HG03521 (cell line): ENCODE measurements around the gene NME4.
"Not testable (repeated sequence)": the region's sequence is repeated elsewhere in the genome, so short reads cannot be mapped to it uniquely, and the experiment has no call there.

ENCODE experiments used
- ATAC-seq: cut with Tn5 transposase; IDR thresholded peaks from one replicate; pipeline ENCODE4 v1.9.1; 2021; ENCODE audit warnings: mild to moderate bottlenecking, moderate library complexity; ENCODE audit not compliant: unreplicated experiment

NME4 gene

DNA sequence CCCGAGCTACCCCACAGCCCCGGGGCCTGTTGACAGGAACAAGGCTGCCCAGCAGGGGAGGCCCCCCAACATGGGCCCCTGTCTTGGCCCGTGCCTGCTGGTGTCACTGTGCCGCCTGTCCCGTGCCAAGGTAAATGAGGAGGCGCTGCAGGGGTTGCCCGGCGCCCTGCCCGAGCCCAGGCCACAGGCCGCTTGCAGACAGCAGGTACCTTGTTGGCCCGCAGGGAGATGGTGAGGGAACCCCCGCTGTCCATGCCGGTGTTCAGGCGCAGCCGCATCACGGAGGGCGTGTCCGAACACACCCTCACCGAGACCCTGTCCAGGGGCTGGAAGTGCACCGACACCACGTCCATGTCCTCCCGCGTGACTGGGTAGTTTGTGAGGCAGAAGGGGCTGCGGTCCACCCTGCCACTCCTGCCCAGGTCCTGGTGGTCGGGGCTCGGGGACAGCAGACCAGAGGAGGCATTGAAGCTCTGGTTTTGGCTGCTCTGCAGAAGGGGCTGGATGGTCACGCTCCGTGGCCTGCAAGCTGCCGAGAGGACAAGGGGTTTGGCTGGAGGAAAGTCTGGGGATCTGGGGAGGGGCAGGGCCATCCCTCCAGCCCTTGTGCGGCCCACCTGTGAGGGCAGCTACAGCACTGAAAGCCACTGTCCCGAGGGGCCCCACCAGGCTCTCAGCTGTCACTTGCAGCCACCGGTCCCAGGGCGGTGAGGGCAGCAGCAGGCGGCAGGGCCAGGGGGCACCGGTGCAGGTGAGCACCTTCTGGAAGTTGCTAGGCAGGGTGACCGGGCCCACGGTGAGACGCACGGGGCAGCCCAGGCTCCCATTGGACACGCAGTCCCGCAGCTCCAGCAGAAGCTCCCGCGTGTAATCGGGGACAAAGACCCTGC is 20.8 kb upstream of the NME4 start:
- ATAC-seq, result no peak

DNA sequence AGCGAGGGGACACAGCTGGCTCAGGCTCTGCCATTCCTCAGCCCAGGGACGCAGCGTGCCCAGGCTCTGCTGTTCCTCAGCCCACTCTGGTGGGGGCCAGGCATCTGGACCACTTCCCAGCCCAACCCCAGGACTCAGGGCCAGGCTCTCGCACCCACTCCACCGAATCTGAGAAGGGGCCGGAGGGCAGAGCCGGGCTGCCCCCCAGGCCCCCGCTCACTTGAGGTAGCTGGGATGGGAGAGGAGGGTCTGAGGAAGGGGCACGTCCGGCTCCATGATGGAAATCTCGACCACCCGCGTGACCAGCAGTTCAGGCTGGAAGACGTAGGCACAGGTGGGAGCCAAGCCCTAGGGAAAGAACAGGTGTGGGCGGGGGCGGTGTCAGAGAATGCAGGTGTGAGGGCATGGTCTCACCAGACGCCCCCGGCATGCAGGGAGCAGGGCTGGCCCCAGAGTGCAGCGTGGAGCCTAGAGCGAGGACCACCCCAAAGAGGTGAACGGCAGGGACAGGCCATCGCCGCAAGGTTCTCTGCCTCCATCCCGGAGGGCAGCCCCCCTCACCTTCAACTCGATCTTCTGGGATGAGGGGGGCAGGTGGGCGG is 20.1 kb upstream of the NME4 start:
- ATAC-seq, result no peak

DNA sequence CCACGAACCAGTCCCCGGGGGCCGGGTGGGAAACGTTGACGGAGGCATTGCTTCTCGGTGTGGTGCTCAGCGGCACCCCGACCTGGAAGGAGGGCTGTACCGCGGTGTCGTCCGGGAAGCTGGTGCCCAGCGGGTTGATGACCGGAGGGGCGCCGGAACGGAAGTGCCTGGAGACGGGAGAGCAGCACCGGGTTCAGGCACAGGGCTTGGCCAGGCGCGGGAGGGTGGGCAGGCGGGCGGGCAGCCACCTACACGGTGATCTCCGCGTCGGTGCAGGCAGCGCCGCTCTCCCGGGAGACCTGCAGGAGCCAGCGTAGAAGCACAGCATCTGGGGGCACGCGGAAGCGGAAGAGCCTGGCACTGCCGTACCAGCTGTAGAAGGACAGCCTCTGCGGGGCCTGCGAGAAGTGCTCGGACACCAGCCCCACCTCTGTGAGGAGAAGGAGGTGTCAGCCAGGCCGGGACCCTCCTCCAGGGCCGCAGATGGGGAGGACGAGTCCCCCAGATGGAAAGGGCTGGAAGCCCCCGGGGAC is 19.5 kb upstream of the NME4 start:
- no peak for ATAC-seq

DNA sequence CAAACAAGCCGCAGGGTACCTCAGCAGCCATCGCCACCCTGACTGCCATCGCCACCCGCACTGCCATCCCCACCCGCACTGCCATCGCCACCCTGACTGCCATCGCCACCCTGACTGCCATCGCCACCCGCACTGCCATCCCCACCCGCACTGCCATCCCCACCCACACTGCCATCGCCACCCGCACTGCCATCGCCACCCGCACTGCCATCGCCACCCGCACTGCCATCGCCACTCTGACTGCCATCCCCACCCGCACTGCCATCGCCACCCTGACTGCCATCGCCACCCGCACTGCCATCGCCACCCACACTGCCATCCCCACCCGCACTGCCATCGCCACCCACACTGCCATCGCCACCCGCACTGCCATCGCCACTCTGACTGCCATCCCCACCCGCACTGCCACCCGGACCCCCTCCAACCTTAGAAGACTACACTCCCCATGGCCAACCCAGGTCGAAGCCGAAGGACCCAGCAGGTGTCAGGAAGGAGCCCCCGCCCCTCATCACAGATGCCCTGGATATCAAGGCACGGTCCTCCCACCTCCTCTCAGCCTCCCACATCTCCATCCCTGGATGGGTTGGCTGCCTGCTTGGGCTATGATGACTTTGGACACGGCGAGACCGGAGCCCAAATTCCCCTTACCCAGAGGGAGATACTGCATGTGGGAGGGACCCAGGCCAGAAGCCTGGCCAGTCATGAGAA is 18.7 kb upstream of the NME4 start:
- ATAC-seq, result not testable (repeated sequence)

DNA sequence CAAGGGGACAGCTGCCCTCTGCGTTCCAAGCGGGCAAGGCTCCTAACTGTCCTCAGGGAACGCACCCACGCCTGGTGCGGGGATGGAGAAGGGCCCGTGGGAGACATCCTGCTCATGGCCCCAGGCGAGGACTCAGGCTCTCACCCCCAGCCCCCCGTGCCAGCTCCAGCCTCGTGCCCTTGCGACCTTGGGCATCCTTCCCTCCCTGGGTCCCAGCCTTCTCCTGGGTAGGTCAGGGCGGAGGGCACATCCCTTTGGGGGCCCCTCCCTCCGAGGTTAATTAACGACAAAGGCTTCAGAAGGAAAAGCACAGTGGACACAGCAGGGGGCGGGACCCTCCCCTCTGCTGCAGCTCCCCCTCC is 18.2 kb upstream of the NME4 start:
- ATAC-seq, result no peak

DNA sequence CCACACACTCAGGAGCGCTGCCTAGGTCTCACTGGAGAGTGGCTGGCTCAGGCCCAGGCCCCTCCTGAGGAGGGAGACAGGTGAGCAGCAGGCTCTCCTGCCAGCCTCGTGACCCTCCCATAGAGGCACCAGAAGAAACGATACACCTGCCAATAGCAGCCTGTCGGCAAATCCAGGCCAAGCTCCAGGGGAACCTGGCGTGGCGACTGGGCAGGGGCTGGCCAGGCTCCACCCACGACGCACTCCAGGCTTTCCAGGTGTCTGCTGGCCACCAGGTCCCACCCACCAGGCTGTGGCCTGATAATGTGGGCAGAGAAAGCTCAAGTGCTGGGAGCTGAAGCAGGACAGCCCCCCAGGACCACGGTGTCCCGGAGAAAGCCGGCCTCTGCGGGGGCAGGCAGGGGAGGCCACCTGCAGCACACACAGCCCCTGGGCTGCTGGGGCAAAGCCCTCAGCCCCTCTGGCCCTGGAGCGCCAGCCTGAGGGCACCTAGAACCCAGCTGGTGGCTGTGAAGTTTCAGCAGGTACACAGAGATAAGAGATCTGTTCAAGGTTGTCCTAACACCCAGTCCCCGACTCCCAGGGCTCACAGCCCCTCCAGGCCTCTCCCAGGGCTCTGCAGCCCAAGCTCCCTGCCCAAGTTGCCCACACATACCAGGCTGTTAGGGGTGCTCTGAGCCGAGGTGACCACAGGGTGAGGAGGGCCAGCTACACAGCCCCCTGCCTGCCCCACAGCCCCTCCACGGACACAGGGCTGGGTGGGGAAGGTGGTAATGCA is 17.6 kb upstream of the NME4 start:
- ATAC-seq, result no peak

DNA sequence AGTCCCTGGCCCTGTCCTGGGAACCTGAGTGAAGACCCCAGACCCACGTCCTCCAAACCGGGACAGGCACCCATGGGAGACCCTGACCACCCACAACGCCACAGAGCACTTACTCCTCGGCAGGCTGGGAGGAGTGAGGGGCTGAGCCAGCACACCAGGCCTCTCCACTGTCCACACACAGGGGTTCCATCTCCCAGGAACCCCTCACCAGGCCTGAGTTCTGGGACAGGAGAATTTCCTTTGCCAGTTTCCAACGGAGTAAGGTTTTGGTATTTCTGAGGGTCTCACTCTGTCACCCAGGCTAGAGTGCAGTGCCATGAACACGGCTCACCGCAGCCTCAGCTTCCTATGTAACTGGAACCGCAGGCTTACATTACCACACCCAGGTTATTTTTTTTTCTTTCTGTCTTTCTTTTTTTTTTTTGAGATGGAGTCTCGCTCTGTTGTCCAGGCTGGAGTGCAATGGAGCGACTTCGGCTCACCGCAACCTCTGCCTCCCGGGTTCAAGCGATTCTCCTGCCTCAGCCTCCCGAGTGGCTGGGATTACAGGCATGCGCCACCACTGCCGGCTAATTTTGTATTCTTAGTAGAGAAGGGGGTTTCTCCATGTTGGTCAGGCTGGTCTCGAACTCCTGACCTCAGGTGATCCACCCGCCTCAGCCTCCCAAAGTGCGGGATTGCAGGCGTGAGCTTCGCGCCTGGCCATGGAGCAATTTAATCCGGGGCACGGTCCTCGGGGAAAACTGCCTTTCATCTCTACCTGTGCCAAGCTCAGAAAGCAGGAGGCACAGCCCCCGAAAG is 16.8 kb upstream of the NME4 start:
- no peak for ATAC-seq

DNA sequence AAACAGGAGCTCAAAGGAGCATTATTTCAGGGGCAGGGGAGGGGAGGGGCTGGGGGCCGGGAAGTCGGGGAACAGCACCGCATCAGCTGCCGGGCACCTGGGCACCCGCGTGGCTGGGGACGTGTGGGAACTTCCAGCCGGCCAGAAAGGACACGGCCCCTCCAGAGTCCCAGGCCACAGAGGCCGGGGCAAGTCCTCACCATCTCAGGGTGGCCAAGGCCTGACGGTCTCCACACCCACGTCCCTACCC is 16.3 kb upstream of the NME4 start:
- ATAC-seq, result no peak

DNA sequence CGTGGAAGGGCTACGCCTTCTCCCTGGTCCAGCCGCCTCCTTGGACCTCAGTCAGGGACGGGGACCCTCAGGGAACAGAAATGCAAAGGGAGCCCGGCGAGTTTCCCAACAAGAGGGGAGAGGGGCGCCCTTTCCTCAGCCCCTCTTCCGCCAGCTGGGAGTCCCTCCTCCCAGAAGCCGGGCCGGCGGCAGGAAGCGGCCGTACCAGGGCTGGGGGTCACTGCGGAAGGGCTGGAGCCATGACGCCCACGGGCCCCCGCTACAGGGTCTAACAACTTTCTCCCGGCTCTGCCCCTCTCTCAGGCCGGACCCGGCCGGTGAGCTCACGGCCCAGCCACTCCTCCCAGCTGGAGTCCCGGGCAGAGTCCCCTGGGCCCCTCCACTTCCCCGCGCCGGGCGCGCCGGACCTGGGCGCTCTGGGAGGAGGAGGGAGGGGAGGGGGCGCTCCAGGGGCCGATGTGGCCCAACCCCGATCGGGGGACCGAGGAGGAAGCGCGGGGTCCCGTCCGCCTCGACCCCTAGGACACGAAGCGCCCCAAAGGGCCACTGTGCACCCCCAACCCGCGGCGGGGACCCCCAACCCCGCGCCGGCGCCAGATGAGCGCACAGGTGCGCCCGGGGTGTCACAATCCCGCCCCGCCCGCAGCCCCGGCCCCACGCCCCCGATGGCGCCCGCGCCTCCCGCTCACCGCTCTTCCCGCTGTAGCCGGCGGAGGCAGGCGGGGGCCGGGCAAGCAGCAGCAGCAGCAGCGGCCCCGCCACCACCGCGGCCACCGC is 15.8 kb upstream of the NME4 start:
- ATAC-seq, result peak; percentile 14

DNA sequence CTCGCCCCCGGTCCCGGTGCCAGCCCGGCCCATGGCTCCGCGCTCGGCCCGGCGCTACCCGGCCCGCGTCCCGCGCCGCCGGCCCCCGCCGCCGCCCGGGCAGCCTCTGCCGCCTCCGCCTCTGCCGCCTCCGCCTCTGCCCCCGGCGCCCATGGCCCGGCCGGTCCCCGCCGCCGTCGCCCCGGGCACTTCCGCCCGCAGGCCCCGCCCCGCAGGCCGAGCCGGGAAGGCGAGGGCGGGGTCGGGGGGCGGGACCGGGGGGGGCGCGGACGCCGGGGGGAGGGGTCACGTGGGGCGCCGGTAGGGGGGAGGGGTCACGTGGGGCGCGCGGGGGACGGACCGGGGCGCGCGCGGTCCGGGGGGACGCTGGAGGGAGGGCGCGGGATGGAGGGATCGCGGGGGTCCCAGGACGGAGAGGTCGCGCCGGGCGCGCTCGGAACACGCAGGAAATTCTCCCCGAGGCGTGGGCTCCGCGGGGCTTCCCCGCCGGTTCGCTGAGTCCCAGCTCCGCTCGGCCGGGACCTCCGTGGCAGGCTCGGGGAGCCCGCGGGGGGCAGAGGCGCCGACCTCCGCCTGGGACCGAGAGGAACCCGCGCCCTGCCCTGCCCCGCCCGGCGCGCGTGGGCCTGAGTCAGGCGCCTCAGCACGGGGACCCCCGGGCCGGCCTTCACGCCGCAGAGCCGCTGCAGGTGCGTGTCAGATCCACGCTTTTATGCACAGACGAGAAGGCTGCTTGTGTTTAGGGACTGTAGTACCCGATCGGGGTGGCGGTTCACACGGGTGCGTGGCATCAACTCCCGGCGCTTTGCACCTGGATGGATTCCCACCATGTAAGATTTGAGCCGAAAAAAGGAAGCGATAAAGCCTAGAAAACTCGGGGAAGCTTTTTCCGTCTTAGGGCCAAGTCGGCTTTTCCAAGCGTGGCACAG is 14.9 kb upstream of the NME4 start, which contains the start of gene PGAP6:
Gene PGAP6, minus strand, starts transcription at position 190 of the 929 bp plus-strand sequence. Its CDS starts 157 bp downstream, at position 33.
- ATAC-seq, result peak; percentile 71

DNA sequence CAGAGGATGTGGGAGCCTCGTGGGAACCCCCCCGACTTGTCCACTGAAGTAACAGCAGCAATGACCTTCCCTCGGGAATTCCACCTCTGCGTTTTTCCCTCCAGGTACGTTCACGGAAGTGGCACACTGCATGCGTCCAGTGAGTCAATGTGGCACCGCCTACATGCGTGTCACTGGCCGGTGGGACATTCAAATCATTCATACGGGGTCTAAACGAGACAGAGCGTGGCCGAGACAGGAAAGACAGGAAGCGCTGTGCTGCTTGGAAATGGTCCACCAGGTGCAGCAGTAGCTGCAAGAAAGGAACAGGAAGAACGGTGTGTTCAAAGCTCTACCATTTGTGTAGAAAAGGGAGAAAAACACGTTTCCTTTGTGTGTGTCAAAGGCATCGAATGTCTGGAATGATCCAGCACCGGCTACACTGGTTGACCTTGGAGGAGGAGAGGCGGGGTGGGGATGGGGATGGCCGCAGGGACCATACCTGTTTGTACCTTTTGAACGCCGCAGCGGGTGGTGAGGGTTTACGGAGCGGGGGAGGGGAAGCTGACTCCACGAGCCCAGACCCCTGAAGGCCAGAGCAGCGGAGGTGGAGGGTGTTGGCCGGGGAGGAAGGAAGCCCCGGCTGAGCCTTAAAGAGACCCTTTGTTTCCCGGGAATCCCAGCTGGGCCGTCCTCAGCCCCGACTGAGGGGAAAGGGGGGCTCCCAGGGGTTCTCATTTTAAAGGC is 13.5 kb upstream of the NME4 start:
- no peak for ATAC-seq

DNA sequence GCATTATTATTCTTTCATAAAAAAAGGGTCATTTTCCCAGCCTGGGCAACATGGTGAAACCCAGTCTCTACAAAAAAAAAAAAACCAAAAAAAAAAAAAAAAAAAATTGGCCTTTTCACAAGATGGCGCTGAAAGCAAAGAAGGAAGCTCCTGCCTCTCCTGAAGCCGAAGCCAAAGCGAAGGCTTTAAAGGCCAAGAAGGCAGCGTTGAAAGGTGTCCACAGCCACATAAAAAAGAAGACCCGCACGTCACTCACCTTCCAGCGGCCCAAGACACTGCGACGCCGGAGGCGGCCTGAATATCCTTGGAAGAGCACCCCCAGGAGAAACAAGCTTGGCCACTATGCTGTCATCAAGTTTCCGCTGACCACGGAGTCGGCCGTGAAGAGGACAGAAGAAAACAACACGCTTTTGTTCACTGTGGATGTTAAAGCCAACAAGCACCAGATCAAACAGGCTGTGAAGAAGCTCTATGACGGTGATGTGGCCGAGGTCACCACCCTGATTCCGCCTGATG is 10.3 kb upstream of the NME4 start:
- no peak for ATAC-seq

DNA sequence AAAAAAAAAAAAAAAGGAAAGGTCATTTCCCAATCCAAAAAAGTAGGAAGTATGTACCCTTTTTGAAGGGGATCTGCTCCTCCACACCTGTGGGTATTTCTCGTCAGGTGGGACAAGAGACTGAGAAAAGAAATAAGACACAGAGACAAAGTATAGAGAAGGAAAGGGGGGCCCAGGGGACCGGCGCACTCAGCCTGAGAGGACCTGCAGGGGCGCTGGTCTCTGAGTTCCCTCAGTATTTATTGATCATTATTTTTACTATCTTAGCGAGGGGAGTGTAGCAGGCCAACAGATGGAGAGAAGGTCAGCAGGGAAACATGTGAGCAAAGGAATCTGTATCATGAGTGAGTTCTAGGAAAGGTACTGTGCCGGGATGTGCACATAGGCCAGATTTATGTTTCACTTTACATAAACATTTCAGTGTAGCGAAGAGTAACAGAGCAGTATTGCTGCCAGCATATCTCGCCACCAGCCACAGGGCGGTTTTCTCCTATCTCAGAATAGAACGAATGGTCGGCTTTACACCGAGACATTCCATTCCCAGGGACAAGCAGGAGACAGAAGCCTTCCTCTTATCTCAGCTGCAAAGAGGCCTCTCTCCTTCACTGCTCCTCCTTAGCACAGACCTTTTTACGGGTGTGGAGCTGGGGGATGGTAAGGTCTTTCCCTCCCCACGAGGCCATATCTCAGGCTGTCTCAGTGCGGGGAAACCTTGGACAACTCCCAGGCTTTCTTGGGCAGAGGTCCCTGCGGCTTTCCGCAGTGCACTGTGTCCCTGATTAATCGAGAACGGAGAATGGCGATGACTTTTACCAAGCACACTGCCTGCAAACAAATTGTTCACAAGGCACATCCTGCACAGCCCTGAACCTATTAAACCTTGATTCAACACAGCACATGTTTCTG is 9.0 kb upstream of the NME4 start:
- not testable (repeated sequence) for ATAC-seq

DNA sequence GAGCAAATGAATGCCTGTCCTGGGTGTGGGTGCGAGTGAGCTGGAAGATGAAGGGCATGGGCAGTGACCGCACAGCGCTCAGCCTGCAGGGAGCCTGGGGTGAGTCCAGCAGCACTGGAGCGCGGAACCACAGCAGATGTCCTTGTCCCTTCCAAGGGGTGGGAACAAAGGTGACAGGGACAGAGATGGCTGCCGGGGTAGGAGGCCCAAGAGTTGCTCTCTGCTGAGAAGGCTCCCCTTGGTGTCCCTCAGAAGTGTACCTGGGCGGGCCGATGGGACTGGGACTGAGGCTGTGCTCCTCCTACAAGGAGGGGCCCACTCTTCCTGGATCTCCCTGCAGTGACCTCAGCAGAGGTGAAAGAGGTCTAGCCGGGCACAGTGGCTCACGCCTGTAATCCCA is 7.6 kb upstream of the NME4 start:
- ATAC-seq, result no peak

DNA sequence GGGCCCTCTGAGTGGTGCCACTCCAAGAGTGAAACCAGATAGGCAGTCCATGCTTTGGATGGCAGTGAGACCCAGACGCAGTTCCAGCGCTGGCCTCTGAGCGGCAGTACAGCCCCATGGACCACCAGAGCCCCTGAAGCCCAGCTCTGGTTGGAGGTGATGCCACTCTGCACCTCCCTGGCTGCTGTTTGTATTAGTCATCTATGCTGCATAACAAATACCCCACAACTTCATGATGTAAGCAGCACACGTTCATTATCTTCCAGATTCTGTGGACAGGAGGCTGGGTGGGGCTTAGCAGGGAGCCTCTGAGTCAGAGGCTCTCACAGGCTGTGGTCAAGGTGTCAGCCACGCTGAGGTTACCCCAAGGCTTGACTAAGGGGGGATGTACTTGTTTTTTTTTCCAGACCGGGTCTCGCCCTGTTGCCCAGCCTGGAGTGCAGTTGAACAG is 5.1 kb upstream of the NME4 start:
- ATAC-seq, result no peak

DNA sequence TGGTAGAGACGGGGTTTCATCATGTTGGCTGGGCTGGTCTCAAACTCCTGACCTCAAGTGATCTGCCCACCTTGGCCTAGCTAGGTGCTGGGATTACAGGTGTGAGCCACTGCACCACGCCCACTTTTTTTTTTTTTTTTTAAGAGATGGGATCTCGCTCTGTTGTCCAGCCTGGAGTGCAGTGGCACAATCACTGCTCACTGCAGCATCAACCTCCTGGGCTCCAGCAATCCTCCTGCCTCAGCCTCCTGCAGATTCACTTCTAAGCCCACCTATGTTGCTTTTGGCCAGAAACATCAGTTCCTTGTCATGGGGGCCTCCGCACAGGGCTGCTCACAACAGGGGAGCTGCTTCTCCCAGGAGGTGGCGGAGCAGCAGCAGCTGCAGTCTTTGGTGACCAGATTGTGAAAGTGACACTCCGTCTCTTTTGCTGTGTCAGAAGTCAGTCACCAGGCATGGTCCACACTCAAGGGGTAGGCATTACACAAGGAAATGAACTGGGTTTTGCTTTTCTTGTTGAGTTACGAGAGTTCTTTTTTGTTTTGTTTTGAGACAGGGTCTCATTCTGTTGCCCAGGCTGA is 4.5 kb upstream of the NME4 start:
- ATAC-seq, result no peak
